Melanocyte of skin (primary cell): ENCODE data around the gene STT3B. TPM values are rescaled to one million over a fixed set of nuclear protein-coding genes. Genes with fewer than 3 reads are reported as not detected.

Source experiments
- total RNA-seq, 2 donors: library from RNA; depleted of rRNA; stranded (reverse); fragments of >200 nt; gene quantifications; 2 replicates each; pipeline ENCODE4 v1.2.3, GENCODE V29; 2012

STT3B gene
- 100 to 1,000 TPM; 136 to 151 TPM for total RNA-seq

DNA sequence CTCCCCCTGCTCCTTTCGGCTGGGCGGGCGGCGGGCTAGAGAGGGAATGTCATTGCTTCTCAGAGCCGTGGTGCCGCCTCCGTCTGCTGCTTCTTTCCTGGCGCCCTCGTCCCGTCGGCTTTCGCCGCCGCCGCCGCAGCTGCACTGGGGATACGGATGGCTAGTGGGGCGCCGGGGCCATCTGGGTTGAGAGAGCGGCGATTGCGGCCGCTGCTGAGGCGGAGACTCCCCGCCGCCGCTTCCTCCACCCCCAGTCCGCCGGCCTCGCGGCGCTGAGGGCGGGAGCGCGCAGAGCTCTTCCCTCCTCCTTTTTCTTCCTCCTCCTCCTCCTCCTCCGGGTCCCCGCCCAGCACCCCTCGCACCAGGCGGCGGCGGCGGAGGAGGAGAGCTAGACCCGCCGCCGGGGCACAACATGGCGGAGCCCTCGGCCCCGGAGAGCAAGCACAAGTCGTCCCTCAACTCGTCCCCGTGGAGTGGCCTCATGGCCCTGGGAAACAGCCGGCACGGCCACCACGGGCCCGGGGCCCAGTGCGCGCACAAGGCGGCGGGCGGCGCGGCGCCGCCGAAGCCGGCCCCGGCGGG is at the start of gene STT3B:
TSS of gene STT3B (plus strand) at position 339 of the 582 bp plus-strand sequence. CDS start at position 413, 74 bp downstream.

